GM21423 (cell line): ENCODE results near the gene FAM163A.
"Not testable (repeated sequence)": the region's sequence is repeated elsewhere in the genome, so short reads cannot be mapped to it uniquely, and the experiment has no call there.

Experiments used
- ATAC-seq: cut with Tn5 transposase; IDR thresholded peaks from one replicate; pipeline ENCODE4 v1.9.1; 2021; ENCODE audit warnings: mild to moderate bottlenecking, moderate library complexity; ENCODE audit not compliant: unreplicated experiment

The FAM163A gene

DNA sequence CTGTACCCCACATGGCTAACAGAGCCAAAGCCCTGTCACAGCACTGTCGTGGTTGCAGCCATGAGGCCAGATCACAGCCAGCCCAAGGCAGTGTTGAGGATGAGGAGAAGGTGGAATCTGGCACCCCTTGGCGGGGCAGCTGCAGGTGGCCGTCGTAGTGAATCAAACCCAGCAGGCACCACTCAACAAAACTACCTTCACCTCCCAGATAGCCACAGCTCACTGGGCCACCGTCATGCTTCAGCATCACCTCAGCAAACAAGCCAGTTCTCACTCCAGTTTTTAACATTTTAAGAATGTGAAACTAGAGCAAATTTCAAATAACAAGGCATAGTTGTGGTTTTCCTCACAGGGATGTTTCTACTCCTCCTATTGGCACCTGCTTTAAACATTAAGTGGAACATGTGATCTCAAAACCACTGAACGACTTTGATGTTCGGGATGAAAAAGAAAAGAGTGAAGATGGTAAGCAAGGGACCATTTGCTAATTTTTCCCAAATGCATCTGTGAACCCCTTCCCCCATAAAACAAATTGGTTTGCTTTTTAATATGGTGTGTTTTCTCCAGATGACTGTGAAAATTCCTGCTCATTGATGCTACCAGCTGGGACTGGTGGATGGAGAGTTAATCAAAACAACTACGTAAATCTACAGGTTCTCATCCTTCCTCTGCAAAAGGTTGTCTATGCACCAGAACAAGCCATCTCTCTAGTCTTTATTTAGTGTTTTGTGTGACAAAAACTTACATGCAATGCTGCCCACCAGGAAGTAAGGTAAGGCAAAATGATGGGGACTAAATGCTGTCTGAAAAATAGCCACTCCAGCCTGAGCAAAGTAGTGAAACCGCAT, 89.0 kb downstream of the FAM163A start:
- ATAC-seq = no peak

DNA sequence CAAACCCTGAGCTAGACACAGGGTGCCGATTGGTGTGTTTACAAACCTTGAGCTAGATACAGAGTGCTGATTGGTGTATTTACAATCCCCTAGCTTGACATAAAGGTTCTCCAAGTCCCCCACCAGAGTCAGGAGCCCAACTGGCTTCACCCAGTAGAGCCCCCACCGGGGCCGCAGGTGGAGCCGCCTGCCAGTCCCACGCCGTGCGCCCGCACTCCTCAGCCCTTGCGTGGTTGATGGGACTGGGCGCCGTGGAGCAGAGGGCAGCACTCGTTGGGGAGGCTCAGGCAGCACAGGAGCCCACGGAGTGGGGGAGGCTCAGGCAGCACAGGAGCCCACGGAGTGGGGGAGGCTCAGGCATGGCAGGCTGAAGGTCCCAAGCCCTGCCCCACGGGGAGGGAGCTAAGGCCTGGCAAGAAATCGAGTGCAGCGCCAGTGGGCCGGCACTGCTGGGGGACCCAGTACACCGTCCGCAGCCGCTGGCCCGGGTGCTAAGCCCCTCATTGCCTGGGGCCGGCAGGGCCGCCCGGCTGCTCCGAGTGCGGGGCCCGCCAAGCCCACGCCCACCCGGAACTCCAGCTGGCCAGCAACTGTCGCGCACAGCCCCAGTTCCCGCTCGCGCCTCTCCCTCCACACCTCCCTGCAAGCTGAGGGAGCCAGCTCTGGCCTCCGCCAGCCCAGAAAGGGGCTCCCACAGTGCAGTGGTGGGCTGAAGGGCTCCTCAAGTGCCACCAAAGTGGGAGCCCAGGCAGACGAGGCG, 93.8 kb downstream of the FAM163A start:
- ATAC-seq = not testable (repeated sequence)

DNA sequence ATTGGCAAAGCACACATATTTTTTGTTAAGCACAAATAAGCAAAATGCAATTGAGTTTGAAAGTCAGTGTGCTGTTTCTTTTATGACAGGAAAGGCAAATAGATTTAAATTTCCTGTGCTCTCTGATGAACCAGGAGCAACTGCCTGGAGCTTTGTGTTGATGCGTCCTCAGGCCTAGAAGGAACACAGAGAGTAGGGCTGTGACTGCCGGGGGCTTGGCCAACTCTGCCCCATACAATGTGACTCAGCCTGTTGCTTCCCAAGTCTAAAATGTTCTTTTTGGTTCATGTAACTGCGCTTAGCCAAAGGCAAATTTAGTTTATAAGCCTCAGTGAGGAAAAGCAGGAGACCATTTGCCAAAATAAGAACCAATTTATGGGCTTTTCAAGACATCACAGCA, 97.0 kb downstream of the FAM163A start:
- ATAC-seq = no peak

DNA sequence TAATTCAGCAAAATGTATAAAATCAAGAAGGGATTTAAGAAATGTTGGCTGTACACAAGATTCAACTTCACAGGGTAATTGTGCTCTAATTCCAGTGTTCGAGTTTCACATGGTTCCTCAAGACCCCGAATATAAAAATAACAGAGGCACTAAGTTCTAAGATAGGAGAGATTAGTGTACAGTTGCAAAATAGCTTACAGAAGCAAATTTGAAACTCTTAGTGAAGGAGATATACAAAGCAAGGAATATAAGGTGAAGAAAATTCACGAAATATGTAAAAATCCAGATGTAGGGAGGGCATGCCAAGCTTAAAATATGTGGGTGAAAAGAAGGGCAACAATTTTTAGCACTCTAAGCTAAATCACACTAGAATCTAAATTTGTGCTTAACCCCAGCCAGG, 105.1 kb downstream of the FAM163A start:
- ATAC-seq = no peak

DNA sequence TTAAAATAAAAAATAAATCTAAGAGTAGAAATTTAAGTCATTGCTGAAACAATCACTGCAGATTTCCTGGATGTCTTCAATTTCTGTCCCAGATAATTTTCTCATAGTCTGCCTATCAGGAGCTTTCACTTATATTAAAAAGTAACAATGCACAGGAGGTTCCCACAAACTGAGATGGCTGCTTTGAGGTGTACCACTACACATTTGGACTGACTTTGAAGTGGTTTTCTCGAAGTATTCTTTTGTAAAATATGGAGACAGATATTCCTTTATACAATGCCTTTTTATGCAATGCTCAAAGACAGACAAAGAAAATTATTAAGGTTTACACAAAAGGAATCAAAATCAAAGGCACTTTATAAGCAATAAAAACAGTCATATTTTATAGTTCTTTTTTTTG, 110.0 kb downstream of the FAM163A start:
- no peak for ATAC-seq

DNA sequence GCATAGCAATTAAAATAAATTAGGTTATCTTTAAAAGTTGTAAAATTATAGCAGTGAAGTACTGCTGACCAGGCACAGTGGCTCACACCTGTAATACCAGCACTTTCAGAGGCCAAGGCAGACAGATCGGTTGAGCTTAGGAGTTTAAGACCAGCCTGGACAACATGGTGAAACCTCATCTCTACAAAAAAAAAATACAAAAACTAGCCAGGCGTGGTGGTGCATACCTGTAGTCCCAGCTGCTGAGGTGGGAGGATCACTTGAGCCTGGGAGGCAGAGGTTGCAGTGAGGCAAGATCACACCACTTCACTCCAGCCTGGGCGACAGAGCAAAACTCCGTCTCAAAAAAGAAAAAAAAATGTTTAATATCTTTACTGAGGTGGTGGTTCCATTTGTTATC, 112.7 kb downstream of the FAM163A start:
- not testable (repeated sequence) for ATAC-seq

DNA sequence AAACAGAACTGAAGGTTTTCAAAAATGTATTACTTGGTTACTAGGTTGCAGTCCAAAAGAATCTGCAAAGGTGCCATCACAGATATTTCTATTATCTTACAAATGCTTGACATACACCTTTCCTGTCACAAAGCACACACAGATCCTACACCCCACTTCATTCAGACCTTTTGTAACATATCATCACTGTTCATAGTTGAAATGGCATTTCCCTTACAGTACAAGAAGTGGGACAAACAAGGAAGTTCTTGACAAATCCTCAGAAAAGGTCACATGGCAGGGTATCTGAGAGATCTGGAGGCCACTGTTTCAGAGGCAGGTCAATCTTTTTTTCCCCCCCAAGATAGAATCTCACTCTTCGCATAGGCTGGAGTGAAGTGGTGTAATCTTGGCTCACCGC, 113.2 kb downstream of the FAM163A start:
- no peak for ATAC-seq

DNA sequence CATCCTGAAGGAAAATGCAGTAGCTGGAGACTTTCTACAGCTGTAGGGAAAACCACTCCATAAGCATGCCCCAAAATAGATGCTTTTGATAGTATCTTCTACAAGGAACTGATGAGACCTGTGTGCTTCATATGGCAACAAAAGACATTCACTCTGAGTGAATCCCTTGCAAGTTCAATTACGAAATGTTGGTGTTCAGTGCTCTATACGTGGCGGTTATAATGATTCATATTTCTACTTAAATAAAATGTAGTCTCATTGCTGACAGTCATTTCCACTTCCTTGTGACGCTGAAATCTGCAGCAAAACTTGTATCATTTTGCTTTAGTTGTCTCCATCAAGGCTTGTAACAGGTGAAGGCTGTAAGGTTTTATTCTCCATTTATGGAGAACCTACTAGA, 113.9 kb downstream of the FAM163A start:
- no peak for ATAC-seq

DNA sequence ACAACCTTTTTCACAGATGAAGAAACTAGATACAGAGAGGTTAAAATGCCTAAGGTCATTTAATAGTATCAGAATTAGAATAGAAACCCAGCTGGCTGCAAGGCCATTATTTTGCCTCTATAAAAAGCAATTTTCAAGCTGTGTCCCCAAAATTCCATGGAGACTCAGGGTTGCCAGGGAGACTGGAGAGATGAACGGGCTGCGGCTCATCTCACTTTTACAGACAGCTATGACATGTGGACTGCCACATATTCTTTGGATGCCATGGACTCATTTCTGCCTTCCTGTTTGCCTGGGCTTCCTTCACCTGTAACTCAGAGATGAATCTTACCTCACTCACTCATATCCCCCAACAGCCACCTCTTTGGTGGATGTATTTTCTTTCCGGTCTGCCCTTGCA, 117.6 kb downstream of the FAM163A start:
- no peak for ATAC-seq

DNA sequence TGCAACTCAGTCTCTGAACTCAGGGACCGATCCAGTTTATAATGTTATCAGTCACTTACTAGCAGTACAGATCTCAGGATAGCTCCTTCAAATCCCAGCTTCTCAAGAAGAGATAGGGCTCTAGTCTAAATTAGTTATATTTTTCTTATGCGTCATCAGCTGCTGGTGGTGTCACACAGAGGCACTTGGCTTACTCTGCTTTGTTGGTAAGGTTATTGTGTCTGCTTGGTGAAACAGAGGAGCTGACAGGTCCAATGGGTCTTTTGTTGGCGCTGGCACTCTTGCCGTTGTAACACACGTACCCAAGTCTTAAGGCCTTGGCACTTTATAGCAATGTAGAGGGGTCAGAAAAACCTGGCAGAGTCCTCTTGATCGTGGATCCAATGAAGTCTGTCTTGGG, 122.3 kb downstream of the FAM163A start:
- ATAC-seq = no peak
